Adrenal gland (tissue), 12 donors: ENCODE data around the gene DYNLT2. TPM values are rescaled to one million over a fixed set of nuclear protein-coding genes. Genes with fewer than 3 reads are reported as not detected.

ENCODE experiments used
- DNase-seq, 7 donors: peaks; one replicate each; pipeline ENCODE4 v3.0.0-alpha.2; 2019 to 2020
- H3K27ac ChIP-seq, 5 donors: fragments of 200-600 bp; sonication (generic) in 4 of 5; 1 replicate in 3 of 5; 2 replicates in 2 of 5; pipeline versions ENCODE4 v1.5.1 to v1.8.0; 2016 to 2020; ENCODE audit warnings: mild to moderate bottlenecking in 1 of 5
- H3K27me3 ChIP-seq: fragments of 200-600 bp; 2 replicates; pipeline ENCODE4 v1.8.0; 2021
- H3K36me3 ChIP-seq, 2 donors: fragments of 200-600 bp; replicated peaks in 1 of 2; 1 replicate in 1 of 2; 2 replicates in 1 of 2; pipeline versions ENCODE4 v1.5.1 to v1.8.0; 2018 to 2022
- H3K4me1 ChIP-seq, 2 donors: fragments of 200-600 bp; replicated peaks in 1 of 2; 1 replicate in 1 of 2; 2 replicates in 1 of 2; pipeline versions ENCODE4 v1.5.1 to v1.8.0; 2018 to 2021
- H3K4me3 ChIP-seq, 4 donors: fragments of 200-600 bp; sonication (generic) in 3 of 4; one replicate each; pipeline ENCODE4 v1.5.1; 2016 to 2018
- H3K9me3 ChIP-seq, 3 donors: fragments of 200-600 bp; sonication (generic) in 1 of 3; replicated peaks in 1 of 3; 1 replicate in 2 of 3; 2 replicates in 1 of 3; pipeline versions ENCODE4 v1.5.1 to v1.8.0; 2016 to 2021
- POLR2A ChIP-seq, 2 donors: fragments of 450-650 bp; IDR thresholded peaks; one replicate each; pipeline ENCODE4 v1.6.1; 2017; ENCODE audit warnings: antibody characterized with exemption in 2 of 2, mild to moderate bottlenecking in 2 of 2, moderate library complexity in 1 of 2
- WGBS, 4 donors: extraction: QIAGEN DNeasy Blood & Tissue Kit in 2 of 4; methylation state at CpG; one replicate each; pipeline versions ENCODE4 v1.1.5 to v1.1.7; 2013 to 2017; 5-methylcytosine and 5-hydroxymethylcytosine counted together
- intact Hi-C, 2 donors: fragments of 100-400 bp; cut with DNase I; formaldehyde crosslinking; loops; one replicate each; pipeline versions ENCODE4 v1.14.1 to v1.15.0; 2022 to 2023
- polyA plus RNA-seq, 3 donors: library from polyadenylated mRNA; stranded (reverse); fragments of 200-250 nt in 2 of 3; fragments of 350-450 nt in 1 of 3; fragmentation: Illumina TruSeq in 1 of 3; extraction: RNeasy Lipid Tissue Mini Kit (QIAGEN cat#74804) in 1 of 3; gene quantifications; one replicate each; pipeline ENCODE4 v1.2.3, GENCODE V29; 2013 to 2014
- total RNA-seq, 9 donors: library from RNA; depleted of rRNA in 4 of 9; stranded (reverse); fragments of >200 nt in 4 of 9; fragments of 120-200 nt in 1 of 9; fragmentation: NEBNext Ultra II Directional in 1 of 9; extraction: Animal tissue kit (Norgen Biotek cat#: 25700) in 1 of 9; gene quantifications; one replicate each; pipeline versions ENCODE4 v1.1.0 to v1.2.4, GENCODE V29; 2013 to 2023
- TF ChIP-seq, protein P1 (sequence below), 6 experiments: fragments of 450-650 bp in 4 of 6; fragments of 200-600 bp in 2 of 6; sonication (generic) in 1 of 6; IDR thresholded peaks; 1 replicate in 5 of 6; 2 replicates in 1 of 6; pipeline versions ENCODE4 v1.5.1 to v1.8.0; 2016 to 2021; ENCODE audit warnings: antibody characterized with exemption in 6 of 6, mild to moderate bottlenecking in 2 of 6, moderate library complexity in 1 of 6
- donor health status: healthy with polysubstance abuse.
- donor health status: Bipolar disorder and iron deficiency.
- donor health status: DM: yes; HTN: yes; CAD: no.
- donor health status: DM: no; HTN: no; CAD: no.
- donor health status: DM: no; HTN: no; CAD: no.
- donor health status: DM: yes; HTN: yes; CAD: no.

DYNLT2 gene
- total and polyA plus RNA-seq, 12 donors = 0.14 to 4.6 (median 1.7) TPM

DNA sequence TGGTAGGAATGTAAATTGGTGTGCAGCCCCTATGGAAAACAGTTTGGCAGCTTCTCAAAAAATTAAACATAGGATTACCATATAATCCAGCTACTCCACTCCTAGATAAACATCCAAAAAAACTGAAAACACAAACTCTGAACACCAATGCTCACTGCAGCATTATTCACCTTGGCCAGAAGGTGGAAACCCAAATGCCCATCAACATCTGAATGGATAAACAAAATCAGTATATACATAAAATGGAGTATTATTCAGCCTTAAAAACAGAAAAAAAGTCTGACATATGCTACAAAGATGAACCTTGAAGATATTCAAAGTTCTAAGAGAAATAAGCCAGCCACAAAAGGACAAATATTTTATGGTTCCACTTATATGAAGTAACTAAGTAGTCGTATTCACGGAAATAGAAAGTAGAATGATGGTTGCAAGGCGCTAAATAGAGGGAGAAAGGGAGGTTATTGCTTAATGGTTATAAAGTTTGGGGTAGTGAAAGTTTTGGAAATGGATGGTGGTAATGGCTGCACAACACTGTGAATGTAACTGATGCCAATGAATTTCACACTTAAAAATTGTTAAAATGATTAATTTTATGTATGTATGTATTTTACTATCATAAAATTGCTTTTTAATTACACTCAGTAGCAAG is 31.0 kb downstream of the DYNLT2 start:
- Histone ChIP-seq H3K27ac (no peak overlapping the region), H3K4me3 (no peak overlapping the region), H3K27me3 (no peaks in the 10 kb centered on the region), H3K4me1 (peaks cover 10 to 34% of the 10 kb centered on the region in 2 donors), H3K9me3 (no peaks in the 10 kb centered on the region), H3K36me3 (peaks cover 0 to 14% of the 10 kb centered on the region in 2 donors)
- 87 to 92% (median 89%) methylated on average over 3 of the region's 3 CpGs for WGBS, 4 donors
- TF ChIP-seq, protein P1, sequence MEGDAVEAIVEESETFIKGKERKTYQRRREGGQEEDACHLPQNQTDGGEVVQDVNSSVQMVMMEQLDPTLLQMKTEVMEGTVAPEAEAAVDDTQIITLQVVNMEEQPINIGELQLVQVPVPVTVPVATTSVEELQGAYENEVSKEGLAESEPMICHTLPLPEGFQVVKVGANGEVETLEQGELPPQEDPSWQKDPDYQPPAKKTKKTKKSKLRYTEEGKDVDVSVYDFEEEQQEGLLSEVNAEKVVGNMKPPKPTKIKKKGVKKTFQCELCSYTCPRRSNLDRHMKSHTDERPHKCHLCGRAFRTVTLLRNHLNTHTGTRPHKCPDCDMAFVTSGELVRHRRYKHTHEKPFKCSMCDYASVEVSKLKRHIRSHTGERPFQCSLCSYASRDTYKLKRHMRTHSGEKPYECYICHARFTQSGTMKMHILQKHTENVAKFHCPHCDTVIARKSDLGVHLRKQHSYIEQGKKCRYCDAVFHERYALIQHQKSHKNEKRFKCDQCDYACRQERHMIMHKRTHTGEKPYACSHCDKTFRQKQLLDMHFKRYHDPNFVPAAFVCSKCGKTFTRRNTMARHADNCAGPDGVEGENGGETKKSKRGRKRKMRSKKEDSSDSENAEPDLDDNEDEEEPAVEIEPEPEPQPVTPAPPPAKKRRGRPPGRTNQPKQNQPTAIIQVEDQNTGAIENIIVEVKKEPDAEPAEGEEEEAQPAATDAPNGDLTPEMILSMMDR (IDR thresholded peaks at IDR 0.05) = peak in 1 of 6 experiments; percentile 11
- TF ChIP-seq POLR2A (IDR thresholded peaks at IDR 0.05) = no peak
- intact Hi-C loops = no loop called here
- no peak for DNase-seq

DNA sequence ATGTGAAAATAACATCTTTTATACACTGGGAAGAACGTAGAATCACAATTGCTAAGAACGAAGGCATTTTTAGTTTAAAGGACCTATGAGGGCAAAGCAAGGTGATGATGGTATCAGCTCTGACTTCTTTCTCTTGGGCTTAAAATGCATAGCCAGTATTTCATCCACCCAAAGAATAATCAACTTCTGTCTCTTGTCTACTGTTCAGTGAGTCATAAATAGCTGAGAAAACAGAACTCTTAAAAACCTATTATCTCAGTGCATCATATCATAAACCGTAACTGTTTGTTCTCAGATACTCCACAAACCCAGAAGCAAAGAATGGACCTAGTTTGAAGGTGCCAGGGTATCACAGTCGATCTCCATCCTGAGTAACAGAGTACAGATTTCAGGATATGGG is 32.3 kb downstream of the DYNLT2 start:
- Histone ChIP-seq H3K4me3 (no peak overlapping the region), H3K36me3 (peaks cover 0 to 26% of the 10 kb centered on the region in 2 donors), H3K4me1 (peaks cover 10 to 32% of the 10 kb centered on the region in 2 donors), H3K27me3 (no peaks in the 10 kb centered on the region), H3K27ac (no peak overlapping the region), H3K9me3 (no peaks in the 10 kb centered on the region)
- 71 to 81% (median 79%) methylated on average over 4 of the region's 4 CpGs for WGBS, 4 donors
- no peak for DNase-seq
- intact Hi-C loops = no loop called here
- TF ChIP-seq, protein P1 (IDR thresholded peaks at IDR 0.05) = no peak
- TF ChIP-seq POLR2A (IDR thresholded peaks at IDR 0.05) = no peak

DNA sequence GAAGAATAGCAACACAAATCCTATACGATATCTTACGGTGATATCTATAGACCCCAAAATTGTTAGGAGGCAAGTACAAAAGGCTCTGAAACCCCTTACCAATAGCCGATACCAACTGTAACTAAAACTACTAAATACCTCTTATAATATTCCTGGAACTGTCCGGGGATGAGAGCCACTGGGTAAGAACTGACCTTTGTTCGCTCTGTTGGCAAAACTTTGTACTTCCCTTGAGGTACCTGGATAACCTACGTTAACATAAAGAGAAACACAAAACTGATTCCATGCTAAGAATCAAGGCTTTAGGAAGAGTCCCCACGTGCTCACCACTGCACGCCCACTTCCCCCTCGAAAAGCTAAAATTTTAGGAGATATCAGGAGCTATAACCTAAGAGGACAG is 36.8 kb downstream of the DYNLT2 start:
- 92 to 96% (median 95%) methylated on average over 9 of the region's 9 CpGs for WGBS, 4 donors

DNA sequence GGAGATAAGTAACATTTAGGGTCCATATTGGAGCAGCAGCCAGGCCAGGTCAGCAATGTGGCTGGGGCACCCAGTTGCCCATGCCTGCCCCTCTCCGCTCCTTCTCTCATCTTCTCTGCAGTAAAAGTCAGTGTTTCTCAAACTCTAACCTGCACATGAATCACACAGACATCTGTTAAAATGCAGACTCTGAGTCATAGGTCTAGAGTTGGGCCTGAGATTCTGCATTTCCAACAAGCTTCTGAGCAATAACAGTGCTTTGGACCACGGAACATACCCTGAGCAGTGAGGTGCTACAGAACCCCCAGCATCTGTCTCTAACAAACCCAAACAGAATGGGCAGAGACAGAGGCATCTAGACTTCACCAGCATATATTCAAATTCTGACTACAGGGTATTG is 37.2 kb downstream of the DYNLT2 start:
- H3K27me3 ChIP-seq = no peaks in the 10 kb centered on the region

More for the DNA sequence above, 36.8 kb downstream of the DYNLT2 start:
- DNase-seq = no peak
- no peak for TF ChIP-seq POLR2A (IDR thresholded peaks at IDR 0.05)
- TF ChIP-seq, protein P1 (IDR thresholded peaks at IDR 0.05) = no peak
- no peaks in the 10 kb centered on the region for H3K27me3 ChIP-seq
- H3K36me3 ChIP-seq = peaks cover 0 to 66% of the 10 kb centered on the region in 2 donors
- H3K27ac ChIP-seq = no peak overlapping the region
- no peaks in the 10 kb centered on the region for H3K9me3 ChIP-seq
- no peak overlapping the region for H3K4me3 ChIP-seq
- H3K4me1 ChIP-seq = peaks cover 0 to 2% of the 10 kb centered on the region in 2 donors
- intact Hi-C loops = no loop called here

More for the DNA sequence above, 37.2 kb downstream of the DYNLT2 start:
- Histone ChIP-seq H3K4me3 (no peak overlapping the region), H3K27ac (no peak overlapping the region), H3K9me3 (no peaks in the 10 kb centered on the region), H3K36me3 (peaks cover 0 to 70% of the 10 kb centered on the region in 2 donors), H3K4me1 (no peaks in the 10 kb centered on the region)
- no peak for DNase-seq
- TF ChIP-seq, protein P1 (IDR thresholded peaks at IDR 0.05) = no peak
- no peak for TF ChIP-seq POLR2A (IDR thresholded peaks at IDR 0.05)
- intact Hi-C loops = no loop called here
- WGBS, 4 donors = 86 to 94% (median 90%) methylated on average over 2 of the region's 2 CpGs
